Measurements from ENCODE around the gene CES2.

CES2 gene

DNA sequence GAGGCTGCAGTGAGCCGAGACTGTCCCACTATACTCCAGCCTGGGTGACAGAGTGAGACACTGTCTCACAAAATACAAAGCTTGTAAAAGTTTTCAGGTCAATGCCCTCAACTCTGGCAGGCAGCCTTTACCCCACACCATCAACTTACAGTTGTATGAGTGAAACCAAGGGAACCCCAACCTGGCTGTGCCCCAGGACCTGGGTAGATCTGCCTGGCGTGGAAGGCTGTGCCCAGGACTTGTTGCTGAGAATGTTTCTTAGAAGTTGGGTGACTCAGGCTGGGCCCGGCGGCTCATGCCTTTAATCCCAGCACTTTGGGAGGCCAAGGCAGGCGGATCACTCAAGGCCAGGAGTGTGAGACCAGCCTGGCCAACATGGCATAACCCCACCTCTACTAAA lies 33.5 kb downstream of the CES2 start:
- DNase-seq: no peak
- no peak overlapping the region for H3K9ac ChIP-seq (ENCODE audit: low read depth, low read length)
- TF ChIP-seq EZH2 (IDR thresholded peaks at IDR 0.05; ENCODE audit: borderline replicate concordance, low read depth, low read length, severe bottlenecking): no peak
- TF ChIP-seq, protein P1, sequence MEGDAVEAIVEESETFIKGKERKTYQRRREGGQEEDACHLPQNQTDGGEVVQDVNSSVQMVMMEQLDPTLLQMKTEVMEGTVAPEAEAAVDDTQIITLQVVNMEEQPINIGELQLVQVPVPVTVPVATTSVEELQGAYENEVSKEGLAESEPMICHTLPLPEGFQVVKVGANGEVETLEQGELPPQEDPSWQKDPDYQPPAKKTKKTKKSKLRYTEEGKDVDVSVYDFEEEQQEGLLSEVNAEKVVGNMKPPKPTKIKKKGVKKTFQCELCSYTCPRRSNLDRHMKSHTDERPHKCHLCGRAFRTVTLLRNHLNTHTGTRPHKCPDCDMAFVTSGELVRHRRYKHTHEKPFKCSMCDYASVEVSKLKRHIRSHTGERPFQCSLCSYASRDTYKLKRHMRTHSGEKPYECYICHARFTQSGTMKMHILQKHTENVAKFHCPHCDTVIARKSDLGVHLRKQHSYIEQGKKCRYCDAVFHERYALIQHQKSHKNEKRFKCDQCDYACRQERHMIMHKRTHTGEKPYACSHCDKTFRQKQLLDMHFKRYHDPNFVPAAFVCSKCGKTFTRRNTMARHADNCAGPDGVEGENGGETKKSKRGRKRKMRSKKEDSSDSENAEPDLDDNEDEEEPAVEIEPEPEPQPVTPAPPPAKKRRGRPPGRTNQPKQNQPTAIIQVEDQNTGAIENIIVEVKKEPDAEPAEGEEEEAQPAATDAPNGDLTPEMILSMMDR (IDR thresholded peaks at IDR 0.05; ENCODE audit: borderline replicate concordance, extremely low read depth, low read length, poor library complexity, severe bottlenecking): no peak
- H3K4me2 ChIP-seq (ENCODE audit: insufficient read depth, low read length): no peak overlapping the region
- H3K27ac ChIP-seq (ENCODE audit: low read length): no peak overlapping the region
- no peaks in the 10 kb centered on the region for H3K79me2 ChIP-seq (ENCODE audit: insufficient read depth, low read length)
- no peaks in the 10 kb centered on the region for H4K20me1 ChIP-seq (ENCODE audit: insufficient read depth, low read length)
- H3K9me3 ChIP-seq (ENCODE audit: insufficient read depth, low read length, severe bottlenecking): no peaks in the 10 kb centered on the region
- no peak overlapping the region for H3K4me3 ChIP-seq (ENCODE audit: low read depth in 1 of 2, low read length in 2 of 2)
- no peak for ATAC-seq (ENCODE audit: insufficient read depth, low read depth)
- no peaks in the 10 kb centered on the region for H3K4me1 ChIP-seq (ENCODE audit: insufficient read depth, low read length)
- no peaks in the 10 kb centered on the region for H3K27me3 ChIP-seq (ENCODE audit: insufficient read depth, low read length, poor library complexity)
- no peak overlapping the region for H2AFZ ChIP-seq (ENCODE audit: low read depth, low read length)
- H3K36me3 ChIP-seq (ENCODE audit: insufficient read depth, low read length): no peaks in the 10 kb centered on the region

DNA sequence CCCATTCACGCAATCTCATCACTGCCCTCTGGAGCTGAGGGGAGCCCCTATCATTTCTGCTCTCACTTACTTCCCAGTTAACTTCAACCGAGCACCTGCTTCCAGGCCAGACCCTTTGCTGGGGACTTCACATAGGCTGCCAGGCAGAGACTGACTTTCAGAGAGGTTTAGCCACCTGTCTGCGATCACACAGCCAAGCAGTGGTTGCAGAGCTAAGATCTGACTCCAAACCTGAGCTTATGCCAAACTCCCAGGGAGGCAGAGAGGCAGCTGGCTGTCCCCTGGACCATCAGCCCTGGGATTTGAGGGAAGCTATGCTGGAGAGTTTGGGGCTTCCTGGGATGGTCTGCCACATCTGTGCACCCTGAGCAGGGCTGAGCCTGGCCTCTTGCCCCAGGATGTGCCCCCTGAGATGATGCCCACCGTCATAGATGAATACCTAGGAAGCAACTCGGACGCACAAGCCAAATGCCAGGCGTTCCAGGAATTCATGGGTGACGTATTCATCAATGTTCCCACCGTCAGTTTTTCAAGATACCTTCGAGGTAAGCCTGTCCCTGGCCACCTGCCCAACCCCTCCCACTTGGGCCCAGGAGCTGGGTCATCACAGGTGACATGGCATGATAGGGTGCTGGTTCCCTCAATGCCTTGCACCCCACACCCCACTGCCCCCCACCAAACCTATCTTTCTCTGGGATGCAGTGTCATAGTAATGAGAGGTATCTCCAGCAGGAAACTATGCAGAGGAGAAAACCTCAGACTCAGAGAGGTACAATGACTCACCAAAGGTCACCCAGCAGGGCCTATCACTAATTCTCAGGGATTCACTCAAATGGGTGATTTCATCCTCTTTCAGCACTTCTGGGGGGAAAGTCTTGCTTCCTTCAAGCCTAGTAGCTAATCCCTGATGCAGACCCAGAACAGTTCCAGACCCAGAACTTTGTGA lies 35.7 kb downstream of the CES2 start:
- Histone ChIP-seq H3K36me3 (ENCODE audit: insufficient read depth, low read length) (no peaks in the 10 kb centered on the region), H3K4me3 (ENCODE audit: low read depth in 1 of 2, low read length in 2 of 2) (no peak overlapping the region), H3K27ac (ENCODE audit: low read length) (no peak overlapping the region), H4K20me1 (ENCODE audit: insufficient read depth, low read length) (no peaks in the 10 kb centered on the region), H3K9me3 (ENCODE audit: insufficient read depth, low read length, severe bottlenecking) (no peaks in the 10 kb centered on the region), H3K27me3 (ENCODE audit: insufficient read depth, low read length, poor library complexity) (no peaks in the 10 kb centered on the region), H2AFZ (ENCODE audit: low read depth, low read length) (no peak overlapping the region), H3K9ac (ENCODE audit: low read depth, low read length) (no peak overlapping the region), H3K4me1 (ENCODE audit: insufficient read depth, low read length) (no peaks in the 10 kb centered on the region), H3K4me2 (ENCODE audit: insufficient read depth, low read length) (no peak overlapping the region), H3K79me2 (ENCODE audit: insufficient read depth, low read length) (no peaks in the 10 kb centered on the region)
- DNase-seq (no peak), ATAC-seq (ENCODE audit: insufficient read depth, low read depth) (no peak)
- no peak for TF ChIP-seq EZH2 (IDR thresholded peaks at IDR 0.05; ENCODE audit: borderline replicate concordance, low read depth, low read length, severe bottlenecking)
- TF ChIP-seq, protein P1 (IDR thresholded peaks at IDR 0.05; ENCODE audit: borderline replicate concordance, extremely low read depth, low read length, poor library complexity, severe bottlenecking): no peak

DNA sequence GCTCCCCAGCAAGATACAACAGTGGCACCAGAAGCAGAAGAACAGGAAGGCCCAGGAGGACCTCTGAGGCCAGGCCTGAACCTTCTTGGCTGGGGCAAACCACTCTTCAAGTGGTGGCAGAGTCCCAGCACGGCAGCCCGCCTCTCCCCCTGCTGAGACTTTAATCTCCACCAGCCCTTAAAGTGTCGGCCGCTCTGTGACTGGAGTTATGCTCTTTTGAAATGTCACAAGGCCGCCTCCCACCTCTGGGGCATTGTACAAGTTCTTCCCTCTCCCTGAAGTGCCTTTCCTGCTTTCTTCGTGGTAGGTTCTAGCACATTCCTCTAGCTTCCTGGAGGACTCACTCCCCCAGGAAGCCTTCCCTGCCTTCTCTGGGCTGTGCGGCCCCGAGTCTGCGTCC lies 37.7 kb downstream of the CES2 start:
- no peak overlapping the region for H2AFZ ChIP-seq (ENCODE audit: low read depth, low read length)
- peaks cover 2% of the 10 kb centered on the region; the same call in 1 of the 2 replicates for H3K4me1 ChIP-seq (ENCODE audit: insufficient read depth, low read length)
- no peaks in the 10 kb centered on the region for H3K79me2 ChIP-seq (ENCODE audit: insufficient read depth, low read length)
- H4K20me1 ChIP-seq (ENCODE audit: insufficient read depth, low read length): no peaks in the 10 kb centered on the region
- no peaks in the 10 kb centered on the region for H3K27me3 ChIP-seq (ENCODE audit: insufficient read depth, low read length, poor library complexity)
- H3K4me2 ChIP-seq (ENCODE audit: insufficient read depth, low read length): no peak overlapping the region
- DNase-seq (no peak), ATAC-seq (ENCODE audit: insufficient read depth, low read depth) (no peak)
- no peak overlapping the region for H3K27ac ChIP-seq (ENCODE audit: low read length)
- no peaks in the 10 kb centered on the region for H3K36me3 ChIP-seq (ENCODE audit: insufficient read depth, low read length)
- no peaks in the 10 kb centered on the region for H3K9me3 ChIP-seq (ENCODE audit: insufficient read depth, low read length, severe bottlenecking)
- no peak overlapping the region for H3K9ac ChIP-seq (ENCODE audit: low read depth, low read length)
- TF ChIP-seq, protein P1 (IDR thresholded peaks at IDR 0.05; ENCODE audit: borderline replicate concordance, extremely low read depth, low read length, poor library complexity, severe bottlenecking): no peak
- no peak for TF ChIP-seq EZH2 (IDR thresholded peaks at IDR 0.05; ENCODE audit: borderline replicate concordance, low read depth, low read length, severe bottlenecking)
- H3K4me3 ChIP-seq (ENCODE audit: low read depth in 1 of 2, low read length in 2 of 2): no peak overlapping the region
